Mammary epithelial cell (primary cell): Measurements from ENCODE around the gene ASZ1.

ENCODE experiments used
- EZH2 ChIP-seq: IDR thresholded peaks from 2 replicates; pipeline ENCODE4 v1.6.1; 2012; ENCODE audit warnings: low read length, inconsistent platforms, borderline replicate concordance
- TF ChIP-seq, protein P1 (sequence below), 2 donors: IDR thresholded peaks in 1 of 2; conservative IDR thresholded peaks in 1 of 2; 2 replicates each; pipeline ENCODE4 v1.5.1; 2011 to 2012; ENCODE audit warnings: inconsistent platforms in 2 of 2, low read length in 2 of 2, mild to moderate bottlenecking in 2 of 2, control low read depth in 1 of 2, low read depth in 1 of 2; ENCODE audit not compliant: insufficient read depth in 1 of 2; ENCODE audit errors: extremely low read depth in 1 of 2

DNA sequence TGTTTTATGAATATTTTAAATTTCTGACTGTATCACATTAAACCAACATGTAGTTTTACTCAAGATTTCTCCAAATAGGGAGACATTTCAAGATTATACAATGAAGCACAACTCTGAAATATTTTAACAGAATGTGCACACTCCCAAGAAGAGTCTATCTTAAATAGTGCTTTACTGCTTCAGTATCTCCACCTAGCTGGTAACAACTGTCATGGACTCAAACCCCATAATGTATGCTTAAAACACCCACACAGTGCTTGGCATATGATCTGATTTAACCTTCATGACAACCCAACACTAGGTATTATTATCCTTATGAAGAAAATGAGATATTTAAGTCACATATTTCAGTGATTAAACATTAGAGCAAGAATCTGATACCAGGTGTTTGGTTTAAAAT is 45.9 kb downstream of the ASZ1 start:
- TF ChIP-seq, protein P1, sequence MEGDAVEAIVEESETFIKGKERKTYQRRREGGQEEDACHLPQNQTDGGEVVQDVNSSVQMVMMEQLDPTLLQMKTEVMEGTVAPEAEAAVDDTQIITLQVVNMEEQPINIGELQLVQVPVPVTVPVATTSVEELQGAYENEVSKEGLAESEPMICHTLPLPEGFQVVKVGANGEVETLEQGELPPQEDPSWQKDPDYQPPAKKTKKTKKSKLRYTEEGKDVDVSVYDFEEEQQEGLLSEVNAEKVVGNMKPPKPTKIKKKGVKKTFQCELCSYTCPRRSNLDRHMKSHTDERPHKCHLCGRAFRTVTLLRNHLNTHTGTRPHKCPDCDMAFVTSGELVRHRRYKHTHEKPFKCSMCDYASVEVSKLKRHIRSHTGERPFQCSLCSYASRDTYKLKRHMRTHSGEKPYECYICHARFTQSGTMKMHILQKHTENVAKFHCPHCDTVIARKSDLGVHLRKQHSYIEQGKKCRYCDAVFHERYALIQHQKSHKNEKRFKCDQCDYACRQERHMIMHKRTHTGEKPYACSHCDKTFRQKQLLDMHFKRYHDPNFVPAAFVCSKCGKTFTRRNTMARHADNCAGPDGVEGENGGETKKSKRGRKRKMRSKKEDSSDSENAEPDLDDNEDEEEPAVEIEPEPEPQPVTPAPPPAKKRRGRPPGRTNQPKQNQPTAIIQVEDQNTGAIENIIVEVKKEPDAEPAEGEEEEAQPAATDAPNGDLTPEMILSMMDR (conservative IDR thresholded peaks at IDR 0.05 in 1 of 2, IDR thresholded peaks at IDR 0.05 in 1 of 2; ENCODE audit: extremely low read depth in 1 of 2, insufficient read depth in 1 of 2, low read depth in 1 of 2, low read length in 2 of 2): peak; percentile 4 to 27
- no peak for TF ChIP-seq EZH2
